ENCODE results near the gene UCP3.

- TF ChIP-seq CTCF (IDR thresholded peaks at IDR 0.05; ENCODE audit: borderline replicate concordance, extremely low read depth, low read length, poor library complexity, severe bottlenecking), result no peak
- no peak for TF ChIP-seq EZH2 (IDR thresholded peaks at IDR 0.05; ENCODE audit: borderline replicate concordance, low read depth, low read length, severe bottlenecking)
Observed at GRCh38 chr11:74024261-74025029, 15.6 kb upstream of the UCP3 start.
